Ascending aorta (tissue), 2 donors: ENCODE measurements around the gene TMEM186. TPM values are rescaled to one million over a fixed set of nuclear protein-coding genes. Genes with fewer than 3 reads are reported as not detected.

Experiments used
- DNase-seq, 2 donors: peaks; one replicate each; pipeline ENCODE4 v3.0.0-alpha.2; 2019; ENCODE audit warnings: low spot score in 2 of 2
- H3K27ac ChIP-seq, 2 donors: fragments of 200-600 bp; sonication (generic); one replicate each; pipeline ENCODE4 v1.5.1; 2016 to 2017; ENCODE audit warnings: mild to moderate bottlenecking in 1 of 2
- H3K27me3 ChIP-seq: fragments of 200-600 bp; sonication (generic); one replicate; pipeline ENCODE4 v1.5.1; 2017
- H3K36me3 ChIP-seq, 2 donors: fragments of 200-600 bp; sonication (generic); one replicate each; pipeline ENCODE4 v1.5.1; 2016
- H3K4me1 ChIP-seq, 2 donors: fragments of 200-600 bp; sonication (generic); one replicate each; pipeline ENCODE4 v1.5.1; 2016 to 2017; ENCODE audit warnings: mild to moderate bottlenecking in 1 of 2
- H3K4me3 ChIP-seq, 2 donors: fragments of 200-600 bp; sonication (generic); one replicate each; pipeline ENCODE4 v1.5.1; 2016 to 2017; ENCODE audit warnings: mild to moderate bottlenecking in 1 of 2
- H3K9me3 ChIP-seq, 2 donors: fragments of 200-600 bp; sonication (generic); one replicate each; pipeline ENCODE4 v1.5.1; 2016
- CTCF ChIP-seq, 3 experiments: fragments of 200-600 bp in 2 of 3; fragments of 450-650 bp in 1 of 3; sonication (generic) in 2 of 3; IDR thresholded peaks; one replicate each; pipeline ENCODE4 v1.5.1; 2016 to 2019; ENCODE audit warnings: antibody characterized with exemption in 3 of 3, mild to moderate bottlenecking in 1 of 3, moderate library complexity in 1 of 3
- intact Hi-C: fragments of 100-400 bp; cut with DNase I; formaldehyde crosslinking; loops from one replicate; pipeline ENCODE4 v1.15.1; 2023
- total RNA-seq: library from RNA; depleted of rRNA; stranded (reverse); fragments of >200 nt; gene quantifications from one replicate; pipeline ENCODE4 v1.1.0, GENCODE V29; 2016

Gene TMEM186
- total RNA-seq, 1 donor from 2014 or later, result 1.5 TPM

- no peak for DNase-seq
- Histone ChIP-seq H3K27me3 (no peaks in the 10 kb centered on the region), H3K9me3 (no peaks in the 10 kb centered on the region), H3K36me3 (peaks cover 23 to 42% of the 10 kb centered on the region in 2 donors), H3K27ac (no peak overlapping the region), H3K4me1 (no peaks in the 10 kb centered on the region), H3K4me3 (no peak overlapping the region)
- intact Hi-C loops, result no loop called here
- no peak for TF ChIP-seq CTCF (IDR thresholded peaks at IDR 0.05)
These were observed 33.5 kb downstream of the TMEM186 start for GRCh38 chr16:8763899-8764298.

- intact Hi-C loops, result no loop called here
- Histone ChIP-seq H3K27ac (no peak overlapping the region), H3K27me3 (no peaks in the 10 kb centered on the region), H3K9me3 (no peaks in the 10 kb centered on the region), H3K36me3 (peaks cover 18 to 36% of the 10 kb centered on the region in 2 donors), H3K4me3 (no peak overlapping the region), H3K4me1 (no peaks in the 10 kb centered on the region)
- DNase-seq, result no peak
- no peak for TF ChIP-seq CTCF (IDR thresholded peaks at IDR 0.05)
These were observed 34.4 kb downstream of the TMEM186 start for GRCh38 chr16:8763083-8763482.

GRCh38 chr16:8762254-8762653, 35.2 kb downstream of the TMEM186 start:
- no peaks in the 10 kb centered on the region for H3K9me3 ChIP-seq
- peaks cover 16 to 35% of the 10 kb centered on the region in 2 donors for H3K36me3 ChIP-seq
- intact Hi-C loops, result no loop called here
- H3K27ac ChIP-seq, result no peak overlapping the region
- no peaks in the 10 kb centered on the region for H3K4me1 ChIP-seq
- H3K4me3 ChIP-seq, result no peak overlapping the region
- DNase-seq, result no peak
- H3K27me3 ChIP-seq, result no peaks in the 10 kb centered on the region
- TF ChIP-seq CTCF (IDR thresholded peaks at IDR 0.05), result no peak

GRCh38 chr16:8761078-8761477, 36.4 kb downstream of the TMEM186 start:
- no peak for DNase-seq
- intact Hi-C loops, result no loop called here
- Histone ChIP-seq H3K4me3 (no peak overlapping the region), H3K4me1 (no peaks in the 10 kb centered on the region), H3K27me3 (no peaks in the 10 kb centered on the region), H3K27ac (no peak overlapping the region), H3K9me3 (no peaks in the 10 kb centered on the region), H3K36me3 (peaks cover 11 to 30% of the 10 kb centered on the region in 2 donors)
- no peak for TF ChIP-seq CTCF (IDR thresholded peaks at IDR 0.05)

GRCh38 chr16:8760021-8760420, 37.4 kb downstream of the TMEM186 start:
- TF ChIP-seq CTCF (IDR thresholded peaks at IDR 0.05), result no peak
- no peak overlapping the region for H3K27ac ChIP-seq
- no peak for DNase-seq
- H3K36me3 ChIP-seq, result peaks cover 6 to 24% of the 10 kb centered on the region in 2 donors
- no peaks in the 10 kb centered on the region for H3K4me1 ChIP-seq
- no peaks in the 10 kb centered on the region for H3K27me3 ChIP-seq
- intact Hi-C loops, result no loop called here
- H3K4me3 ChIP-seq, result no peak overlapping the region
- H3K9me3 ChIP-seq, result no peaks in the 10 kb centered on the region

GRCh38 chr16:8758022-8758421, 39.4 kb downstream of the TMEM186 start:
- no peaks in the 10 kb centered on the region for H3K27me3 ChIP-seq
- no peak overlapping the region for H3K27ac ChIP-seq
- H3K4me1 ChIP-seq, result no peaks in the 10 kb centered on the region
- DNase-seq, result no peak
- peaks cover 6 to 22% of the 10 kb centered on the region in 2 donors for H3K36me3 ChIP-seq
- H3K4me3 ChIP-seq, result no peak overlapping the region
- no peak for TF ChIP-seq CTCF (IDR thresholded peaks at IDR 0.05)
- H3K9me3 ChIP-seq, result no peaks in the 10 kb centered on the region
- intact Hi-C loops, result no loop called here
